Cerebellar nuclear complex (tissue), 1 donor: ENCODE results near the gene BPIFB3.
"Not testable (repeated sequence)": the region's sequence is repeated elsewhere in the genome, so short reads cannot be mapped to it uniquely, and the experiment has no call there.

ENCODE experiments used
- DNase-seq, 2 experiments: peaks; one replicate each; lab custom pipeline; 2025; lab: John Stamatoyannopoulos, UW

The BPIFB3 gene

DNA sequence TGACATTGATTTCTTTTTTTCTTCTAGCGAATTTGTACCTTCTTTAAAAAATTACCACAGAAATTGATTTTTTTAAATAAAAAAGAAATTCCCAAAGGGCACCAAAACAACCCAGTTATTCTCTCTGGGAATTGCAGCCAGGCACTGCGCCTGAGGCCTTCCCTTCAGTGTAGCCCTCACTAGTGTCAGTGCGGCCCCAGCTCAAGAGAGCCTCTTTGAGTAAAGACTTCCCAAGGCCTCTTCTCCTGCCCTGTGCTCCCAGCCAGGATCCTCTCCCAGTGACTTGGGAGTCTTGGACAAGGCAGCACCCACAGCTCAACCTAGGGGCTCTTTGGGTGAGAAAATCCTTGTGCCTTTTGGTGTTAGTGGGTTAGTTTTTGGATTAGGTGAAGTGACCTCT is 67.2 kb downstream of the BPIFB3 start:
- no peak for DNase-seq

DNA sequence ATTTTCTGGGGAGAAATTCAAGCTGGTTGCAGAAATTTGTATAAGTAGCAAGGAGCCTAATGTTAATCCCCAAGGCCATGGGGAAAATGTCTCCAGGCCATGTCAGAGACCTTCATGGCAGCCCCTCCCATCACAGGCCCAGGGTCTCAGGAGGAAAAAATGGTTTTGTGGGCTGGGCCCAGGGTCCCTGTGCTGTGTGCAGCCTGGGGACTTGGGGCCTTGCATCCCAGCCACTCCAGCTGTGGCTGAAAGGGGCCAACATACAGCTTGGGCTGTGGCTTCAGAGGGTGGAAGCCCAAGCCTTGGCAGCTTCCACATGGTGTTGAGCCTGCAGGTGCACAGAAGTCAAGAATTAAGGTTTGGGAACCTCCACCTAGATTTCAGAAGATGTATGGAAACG is 68.6 kb downstream of the BPIFB3 start:
- not testable (repeated sequence) for DNase-seq
